ENCODE results near the gene NIN.
A peak's percentile ranks its signal among the peaks of the same experiment; 100 is the strongest.

NIN gene, protein sequence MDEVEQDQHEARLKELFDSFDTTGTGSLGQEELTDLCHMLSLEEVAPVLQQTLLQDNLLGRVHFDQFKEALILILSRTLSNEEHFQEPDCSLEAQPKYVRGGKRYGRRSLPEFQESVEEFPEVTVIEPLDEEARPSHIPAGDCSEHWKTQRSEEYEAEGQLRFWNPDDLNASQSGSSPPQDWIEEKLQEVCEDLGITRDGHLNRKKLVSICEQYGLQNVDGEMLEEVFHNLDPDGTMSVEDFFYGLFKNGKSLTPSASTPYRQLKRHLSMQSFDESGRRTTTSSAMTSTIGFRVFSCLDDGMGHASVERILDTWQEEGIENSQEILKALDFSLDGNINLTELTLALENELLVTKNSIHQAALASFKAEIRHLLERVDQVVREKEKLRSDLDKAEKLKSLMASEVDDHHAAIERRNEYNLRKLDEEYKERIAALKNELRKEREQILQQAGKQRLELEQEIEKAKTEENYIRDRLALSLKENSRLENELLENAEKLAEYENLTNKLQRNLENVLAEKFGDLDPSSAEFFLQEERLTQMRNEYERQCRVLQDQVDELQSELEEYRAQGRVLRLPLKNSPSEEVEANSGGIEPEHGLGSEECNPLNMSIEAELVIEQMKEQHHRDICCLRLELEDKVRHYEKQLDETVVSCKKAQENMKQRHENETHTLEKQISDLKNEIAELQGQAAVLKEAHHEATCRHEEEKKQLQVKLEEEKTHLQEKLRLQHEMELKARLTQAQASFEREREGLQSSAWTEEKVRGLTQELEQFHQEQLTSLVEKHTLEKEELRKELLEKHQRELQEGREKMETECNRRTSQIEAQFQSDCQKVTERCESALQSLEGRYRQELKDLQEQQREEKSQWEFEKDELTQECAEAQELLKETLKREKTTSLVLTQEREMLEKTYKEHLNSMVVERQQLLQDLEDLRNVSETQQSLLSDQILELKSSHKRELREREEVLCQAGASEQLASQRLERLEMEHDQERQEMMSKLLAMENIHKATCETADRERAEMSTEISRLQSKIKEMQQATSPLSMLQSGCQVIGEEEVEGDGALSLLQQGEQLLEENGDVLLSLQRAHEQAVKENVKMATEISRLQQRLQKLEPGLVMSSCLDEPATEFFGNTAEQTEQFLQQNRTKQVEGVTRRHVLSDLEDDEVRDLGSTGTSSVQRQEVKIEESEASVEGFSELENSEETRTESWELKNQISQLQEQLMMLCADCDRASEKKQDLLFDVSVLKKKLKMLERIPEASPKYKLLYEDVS (N-terminal part only)

DNA sequence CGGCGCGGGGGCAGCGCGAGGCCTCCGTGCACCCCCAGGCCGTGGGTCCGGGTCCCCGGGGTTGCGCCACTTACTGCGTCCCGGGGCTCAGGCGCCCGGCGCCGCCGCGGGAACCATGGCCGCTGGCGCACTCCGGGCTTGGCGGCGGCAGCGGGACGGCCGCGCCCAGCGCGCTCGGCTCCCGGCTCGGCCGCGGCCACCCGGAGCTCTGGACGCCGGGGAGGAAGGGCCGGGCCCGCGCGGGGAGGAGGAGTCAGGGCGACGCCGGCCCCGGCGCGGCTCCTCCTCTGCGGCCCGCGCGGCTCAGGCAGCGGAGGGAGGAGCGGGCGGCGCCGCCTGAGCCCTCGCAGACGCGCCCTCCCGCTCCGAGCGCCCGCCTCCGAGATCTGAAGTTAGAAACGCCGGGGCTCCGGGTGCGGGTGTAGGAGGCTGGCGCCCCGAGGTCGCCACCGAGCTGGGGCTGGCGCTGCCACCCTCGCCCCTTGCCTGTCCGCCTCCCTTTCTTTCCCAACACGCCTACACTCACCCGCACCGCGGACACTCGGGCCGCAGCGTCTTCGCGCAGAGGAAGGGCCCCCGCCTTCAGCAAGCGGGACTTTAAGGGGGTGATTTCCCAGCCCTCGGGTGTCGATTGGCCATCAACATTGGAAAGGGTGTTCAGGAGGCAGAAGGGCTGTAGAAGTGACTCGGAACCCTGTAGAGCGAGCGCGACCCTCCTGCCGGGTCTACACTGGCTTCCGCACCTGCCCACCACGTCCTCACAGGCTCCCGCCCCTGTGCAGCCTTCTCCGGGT, at the start of gene NIN:
Gene NIN (minus strand): TSS at position 231 of the 794 bp plus-strand sequence. CDS start 9,106 bp downstream, outside the sequence.
- DNase-seq: peak; percentile 76

DNA sequence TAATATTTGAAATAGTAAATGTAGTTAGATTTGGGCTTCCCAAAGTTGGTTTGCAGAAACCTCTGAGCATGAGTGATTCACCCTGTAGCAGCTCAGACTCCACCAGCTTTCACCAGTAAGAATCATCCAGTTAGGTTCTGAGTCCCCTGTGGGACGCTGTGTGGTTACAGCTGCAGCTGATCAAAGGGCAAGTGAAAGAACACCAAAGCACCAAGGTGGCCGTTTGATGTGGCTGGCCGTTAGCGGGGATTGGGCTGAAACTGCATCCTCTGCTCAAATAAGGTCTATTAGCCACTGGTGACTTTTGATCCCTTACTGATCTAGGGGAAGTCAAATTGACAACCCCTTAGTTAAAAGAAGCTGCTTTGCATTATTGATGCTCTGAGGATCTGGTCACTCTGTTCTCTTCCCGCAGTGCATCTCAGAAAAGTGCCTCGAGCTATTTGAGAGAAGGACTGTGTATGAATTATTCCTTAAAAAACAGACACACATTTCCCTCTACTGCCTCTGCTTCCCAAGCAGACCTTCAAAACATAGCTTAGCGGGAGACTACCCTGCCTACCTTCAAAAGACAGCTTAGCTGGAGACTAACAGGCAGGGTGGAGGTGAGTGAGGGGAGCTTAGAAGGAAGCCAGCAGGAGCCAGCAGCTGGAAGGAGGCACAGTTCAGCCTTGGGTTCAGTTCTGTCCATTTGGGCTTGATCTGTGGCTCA, 44.6 kb upstream of the NIN start:
- DNase-seq: no peak

DNA sequence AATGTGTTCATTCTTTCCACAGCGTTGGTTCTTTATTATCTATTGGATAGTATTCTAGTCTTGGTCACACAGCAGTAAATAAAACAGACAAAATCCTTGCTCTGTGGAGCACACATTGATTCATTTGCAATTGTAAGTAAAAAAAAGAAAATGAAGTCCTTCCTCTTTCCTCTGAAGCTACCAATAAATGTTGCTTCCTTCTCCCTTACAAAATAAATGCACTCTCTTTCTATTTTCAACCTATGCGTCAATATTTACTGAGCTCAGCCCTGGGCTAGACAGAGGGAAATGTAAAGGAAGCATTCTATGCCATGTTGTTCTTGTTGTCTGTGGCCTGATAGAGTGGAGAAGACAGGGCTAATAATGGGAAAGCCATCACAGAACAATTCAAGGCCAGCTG, 43.8 kb upstream of the NIN start:
- DNase-seq: no peak

DNA sequence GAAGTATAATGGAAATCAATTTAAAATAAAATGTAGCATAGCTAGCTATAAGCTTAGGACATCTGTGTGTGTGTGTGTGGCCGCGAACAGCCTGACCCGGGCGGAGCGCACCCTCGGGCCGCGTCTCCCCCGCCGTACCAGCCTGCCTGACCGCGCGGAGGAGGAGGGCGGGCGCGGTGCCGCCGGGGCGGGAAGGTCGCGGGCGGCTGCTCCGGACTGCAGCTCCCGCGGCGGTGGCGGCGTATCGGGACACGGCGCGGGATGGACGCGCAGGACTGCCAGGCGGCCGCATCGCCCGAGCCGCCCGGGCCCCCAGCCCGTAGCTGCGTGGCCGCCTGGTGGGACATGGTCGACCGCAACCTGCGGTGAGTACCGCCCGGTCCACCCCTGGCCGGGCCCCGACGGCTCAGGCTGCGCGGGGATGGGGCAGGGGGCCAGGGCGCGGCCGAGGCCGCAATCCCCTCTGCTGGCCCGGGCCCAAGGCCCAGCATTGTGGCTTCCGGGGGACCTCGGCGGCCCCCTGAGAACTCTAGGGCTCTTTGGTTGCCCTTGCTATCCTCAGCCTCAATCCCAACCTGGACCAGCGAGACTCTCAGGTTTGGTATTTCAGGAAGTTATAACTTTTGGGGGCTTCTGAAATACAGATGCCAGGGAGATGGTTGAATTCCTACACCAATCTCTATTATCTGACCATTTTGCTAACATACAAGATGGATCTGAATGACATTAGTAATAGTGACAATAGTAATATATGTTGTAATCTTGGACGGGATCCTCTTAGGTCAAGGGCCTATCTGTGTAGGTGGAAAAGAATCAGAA, 41.2 kb upstream of the NIN start, which contains the start of gene ABHD12B:
Gene ABHD12B (plus strand): TSS at position 140 of the 819 bp plus-strand sequence. CDS start 122 bp downstream, at position 262.
- no peak for DNase-seq

DNA sequence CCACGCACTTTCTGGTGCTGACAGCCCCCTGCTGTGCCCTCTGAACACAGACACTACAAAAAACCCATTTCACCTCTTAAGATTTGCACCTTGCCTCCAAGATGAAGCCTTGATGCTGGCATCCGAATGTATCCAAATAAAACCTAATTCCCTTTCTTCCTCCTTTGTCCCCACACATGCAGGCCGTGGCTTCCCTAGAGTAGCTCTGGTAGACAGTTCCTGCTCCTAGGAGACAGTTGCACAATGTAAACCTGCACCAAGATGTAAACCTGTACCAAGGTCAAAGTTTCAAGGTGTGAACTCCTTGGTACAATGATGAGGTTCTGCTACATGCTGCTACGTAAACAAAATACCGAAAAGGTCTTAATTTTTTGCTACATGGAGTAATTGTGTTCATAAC, 40.3 kb upstream of the NIN start:
- no peak for DNase-seq

DNA sequence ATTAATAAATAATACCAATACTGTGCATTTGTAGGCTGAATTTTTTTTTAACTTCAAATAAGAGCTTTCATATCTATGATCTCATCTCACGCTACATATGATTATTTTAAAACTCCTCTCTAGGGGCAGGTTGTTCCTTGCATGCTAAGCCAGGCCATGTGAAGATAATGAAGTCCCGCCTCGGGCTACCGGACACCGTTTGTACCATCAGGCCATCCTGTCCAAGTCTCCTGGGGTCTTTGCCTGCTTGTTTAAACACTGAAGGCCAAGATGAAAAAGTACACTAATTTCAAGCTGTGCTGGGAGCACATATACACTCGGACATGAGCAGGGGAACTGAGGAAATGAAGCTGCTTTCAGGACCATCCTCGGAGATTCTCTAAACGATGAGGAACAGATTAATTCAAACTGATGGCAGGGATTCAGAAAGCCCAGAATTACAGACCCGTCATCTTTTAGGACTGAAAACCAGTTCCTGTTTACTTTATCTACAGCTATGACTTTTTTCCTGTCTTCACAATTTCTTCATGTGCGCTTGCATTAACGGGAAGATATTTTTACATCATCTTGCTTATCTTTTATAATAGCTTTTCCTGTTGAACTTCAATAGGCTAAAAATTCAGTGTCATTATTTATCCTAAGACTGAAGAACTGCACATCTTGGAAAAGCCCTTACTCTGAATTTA, 34.6 kb upstream of the NIN start:
- no peak for DNase-seq

DNA sequence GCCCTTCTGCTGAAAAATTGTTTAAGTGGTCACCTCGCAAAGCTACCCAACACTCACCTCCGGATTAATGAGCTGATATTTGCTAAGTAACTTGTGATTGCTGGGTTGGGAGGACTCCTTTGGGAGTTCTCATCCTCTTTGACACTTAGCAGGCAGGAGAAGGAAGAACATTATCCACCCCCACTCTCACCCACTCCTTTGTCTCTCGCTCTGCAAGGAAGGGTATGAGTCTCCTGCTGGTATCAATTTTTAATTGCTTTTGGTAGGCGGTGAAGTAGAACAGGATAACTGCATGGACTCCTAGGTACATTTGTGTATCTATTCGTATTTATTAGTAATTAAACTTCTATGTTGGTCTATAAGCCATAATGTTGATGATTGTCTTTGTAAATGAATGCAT, 34.0 kb upstream of the NIN start:
- no peak for DNase-seq

DNA sequence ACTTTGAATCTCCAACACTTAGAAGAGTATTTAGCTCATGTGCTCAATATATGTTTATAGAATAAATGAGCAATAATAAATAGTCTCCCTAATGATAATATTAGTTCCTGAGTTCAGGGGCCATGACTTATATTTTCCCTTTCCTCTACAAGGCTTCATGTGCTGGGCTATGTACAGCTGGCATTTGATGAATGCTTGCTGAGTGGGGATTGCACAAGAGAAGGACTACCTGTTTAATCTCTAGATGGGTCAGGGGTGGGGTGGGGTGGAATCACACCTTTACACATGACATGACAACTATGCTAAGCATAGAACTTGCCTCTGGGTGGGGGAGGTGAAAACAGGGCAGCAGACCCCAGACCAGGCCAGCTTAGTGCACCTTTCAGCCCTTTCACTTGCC, 33.3 kb upstream of the NIN start:
- no peak for DNase-seq

DNA sequence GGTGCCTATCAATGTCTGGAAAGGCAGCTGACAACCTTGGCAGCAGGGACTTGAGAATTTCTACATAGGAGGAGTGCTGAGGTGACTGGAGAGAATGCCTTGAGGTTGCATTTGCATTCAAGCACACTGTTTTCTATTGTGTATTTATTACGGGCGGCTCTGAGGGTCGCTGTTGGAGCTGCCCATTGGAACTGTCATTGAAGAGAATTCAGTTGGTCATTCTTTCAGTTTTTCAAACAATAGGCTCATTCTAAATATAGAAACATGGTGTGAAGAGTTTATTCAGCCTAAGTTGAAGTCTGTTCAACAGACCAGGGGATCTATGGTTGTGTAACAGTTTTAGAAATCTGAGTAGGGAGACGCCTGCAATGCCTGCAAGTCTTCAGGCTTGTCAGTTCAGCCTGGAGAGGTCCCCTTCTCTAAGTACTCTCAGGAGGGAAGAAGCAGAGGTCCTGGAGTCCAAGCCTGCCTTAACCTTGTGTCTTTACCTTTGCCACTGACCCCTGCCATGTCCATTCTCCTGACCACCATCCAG, 31.1 kb upstream of the NIN start:
- no peak for DNase-seq

DNA sequence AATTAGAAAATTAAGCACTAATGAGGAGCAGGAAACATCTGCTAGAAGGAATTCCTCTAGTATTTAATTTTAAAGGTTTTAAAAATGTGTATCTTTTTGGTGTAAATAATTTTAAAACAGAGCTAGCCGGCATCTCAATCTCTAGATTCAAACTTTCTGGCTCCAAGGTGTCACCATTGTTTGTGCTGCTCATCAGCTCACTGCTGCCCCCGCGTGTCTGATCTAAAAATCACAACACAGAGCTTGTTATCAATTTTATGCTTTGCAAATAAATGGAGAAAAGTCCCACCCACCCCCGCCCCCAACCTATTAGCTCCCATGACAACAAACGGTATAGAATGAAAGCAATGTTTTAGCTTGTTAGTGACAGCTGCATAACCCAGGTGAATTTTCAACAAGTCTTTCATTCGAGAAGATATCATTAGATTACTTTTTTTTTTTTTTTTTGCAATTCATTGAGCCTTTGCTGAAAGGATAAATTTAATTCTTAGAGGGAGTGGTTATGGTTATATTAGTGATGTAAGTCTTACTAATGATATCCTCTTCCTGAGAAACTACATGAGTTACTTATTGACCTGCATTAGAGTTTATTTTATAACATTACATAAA, 29.6 kb upstream of the NIN start:
- DNase-seq: peak; percentile 36

DNA sequence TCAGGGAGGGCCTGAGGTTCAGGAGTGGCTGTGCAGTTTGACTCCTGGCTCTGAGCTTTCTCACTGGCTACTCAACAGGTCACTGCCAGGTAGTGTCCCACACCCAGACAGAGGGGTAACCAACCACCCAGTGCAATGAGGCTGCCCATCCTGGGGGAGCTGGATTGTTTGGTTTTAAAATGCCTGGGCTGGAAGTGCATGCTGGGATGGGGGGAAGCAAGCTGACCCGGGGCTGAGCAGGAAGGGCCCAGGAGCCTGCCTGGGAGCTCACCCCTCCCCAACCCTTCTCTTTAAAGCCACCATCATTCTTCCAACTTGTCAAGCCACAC, 28.3 kb upstream of the NIN start:
- no peak for DNase-seq

DNA sequence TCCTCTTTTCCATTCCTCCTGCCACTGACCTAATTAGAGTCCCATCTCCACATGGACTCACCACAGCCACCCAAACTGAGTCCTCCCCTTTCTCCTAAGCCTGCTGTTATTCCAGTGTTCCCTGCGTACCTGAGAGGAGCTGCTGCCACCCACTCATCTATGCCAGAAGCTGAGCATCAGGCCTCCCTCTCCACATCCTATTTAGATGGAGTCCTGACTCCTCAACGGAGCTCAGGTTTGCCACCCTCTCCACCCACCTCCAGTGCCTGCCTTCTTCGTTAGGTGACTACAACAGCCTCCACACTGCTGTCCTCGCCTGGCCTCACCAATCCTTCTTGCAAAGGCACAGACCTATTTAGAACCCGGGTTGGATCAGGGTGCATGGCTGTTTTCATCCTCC, 25.7 kb upstream of the NIN start:
- no peak for DNase-seq

DNA sequence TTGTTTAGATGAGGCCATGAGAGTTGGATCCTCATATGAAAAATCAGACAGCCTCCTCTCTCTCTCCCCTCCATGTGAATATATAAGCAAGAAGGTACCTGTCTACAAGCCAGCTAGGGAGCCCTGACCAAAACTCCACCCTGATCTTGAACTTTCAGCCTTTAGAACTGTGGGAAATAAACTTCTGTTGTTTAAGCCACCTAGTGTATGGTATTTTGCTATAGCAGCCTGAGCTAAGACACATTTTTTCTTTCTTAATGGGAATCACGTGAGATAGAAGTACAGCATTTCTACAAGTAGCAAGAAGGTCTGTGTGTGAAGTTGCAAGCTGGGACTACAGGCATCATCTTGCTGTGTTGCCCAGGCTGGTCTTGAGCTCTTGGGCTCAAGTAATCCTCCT, 24.6 kb upstream of the NIN start:
- DNase-seq: no peak

DNA sequence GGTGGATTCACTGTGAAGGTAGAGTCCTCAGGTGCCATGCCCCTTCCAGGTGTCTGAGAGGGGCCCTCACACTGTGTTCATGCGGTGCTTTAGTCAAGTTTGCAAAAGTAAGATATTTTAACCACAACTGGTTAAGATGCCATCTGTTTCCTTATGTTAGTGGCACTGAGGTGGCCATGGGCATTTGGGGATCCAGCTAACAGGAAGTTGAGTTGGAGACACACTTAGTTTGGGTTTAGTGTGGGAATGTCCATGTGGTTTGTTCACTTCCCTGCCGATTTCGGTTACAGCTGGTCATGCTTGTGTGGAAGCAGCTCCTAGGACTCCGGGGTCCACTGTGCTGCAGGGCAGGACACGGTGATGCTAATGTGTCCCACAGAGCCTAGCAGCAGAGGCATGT, 23.6 kb upstream of the NIN start:
- DNase-seq: no peak

DNA sequence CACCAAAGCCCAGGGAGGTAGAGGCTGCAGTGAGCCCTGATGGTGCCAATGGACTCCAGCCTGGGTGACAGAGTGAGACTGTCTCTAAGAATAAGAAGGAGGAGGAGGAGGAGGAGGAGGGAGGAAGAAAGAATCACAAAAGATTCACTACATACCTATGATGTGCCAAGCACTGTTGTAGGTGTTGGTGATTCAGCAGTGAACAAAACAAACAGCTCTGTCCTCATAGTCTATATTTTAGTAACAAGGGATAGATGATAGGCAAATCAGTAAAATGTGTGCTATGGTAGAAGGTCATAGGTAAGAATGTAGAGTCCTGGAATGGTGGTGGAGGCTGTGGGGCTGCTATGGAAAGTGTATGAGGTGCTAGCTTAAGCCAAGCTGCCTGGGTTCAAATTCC, 22.9 kb upstream of the NIN start:
- DNase-seq: no peak

DNA sequence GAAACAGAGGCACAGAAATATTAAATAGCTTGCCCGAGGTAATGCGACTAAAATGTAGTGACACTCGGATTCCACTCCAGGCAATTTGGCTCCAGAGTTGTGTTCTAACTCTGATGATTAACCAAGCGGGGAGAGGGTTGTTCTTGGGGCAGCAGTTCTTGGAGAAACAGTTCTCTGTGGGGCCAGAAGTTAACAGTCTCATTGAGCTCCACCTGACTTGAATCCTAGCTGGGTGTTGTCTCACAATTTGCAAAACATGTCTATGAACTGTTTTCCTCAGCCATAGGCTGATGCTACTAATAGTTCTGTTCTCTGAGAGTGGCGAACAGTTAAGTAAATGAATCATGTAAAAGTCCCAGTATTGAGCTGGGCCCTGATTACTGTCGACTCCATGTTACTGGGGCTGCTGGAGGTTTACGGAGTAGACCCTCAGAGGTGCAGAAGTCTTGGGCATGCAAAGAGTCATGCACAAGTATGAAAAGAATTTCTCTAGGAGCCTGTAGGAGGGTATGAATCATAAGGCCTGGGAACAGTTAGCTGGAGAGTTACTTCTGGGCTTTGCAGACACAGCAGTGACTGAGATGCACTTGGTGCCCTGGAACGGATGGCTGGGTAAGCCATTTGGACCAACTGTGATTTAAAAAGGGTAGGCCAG, 15.4 kb upstream of the NIN start:
- peak; percentile 87 for DNase-seq

DNA sequence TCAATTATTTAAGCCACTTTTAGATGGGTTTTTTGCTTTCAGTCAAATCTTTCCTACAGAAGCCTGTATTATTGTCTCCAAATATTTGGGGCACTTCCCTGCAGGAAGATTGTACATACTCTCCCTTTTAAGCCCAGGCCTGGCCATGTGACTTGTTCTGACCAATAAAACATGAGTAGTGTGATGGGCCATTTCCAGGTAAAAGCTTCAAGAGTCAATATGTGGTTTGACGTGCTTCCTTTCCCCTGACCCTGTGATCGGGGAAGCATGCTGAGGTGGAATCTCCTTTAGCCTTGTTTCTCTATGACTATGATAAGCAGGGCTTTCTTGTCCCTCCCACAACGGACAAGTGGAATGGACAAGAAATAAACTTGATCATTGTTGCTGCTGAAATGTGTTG, 14.2 kb upstream of the NIN start:
- no peak for DNase-seq

DNA sequence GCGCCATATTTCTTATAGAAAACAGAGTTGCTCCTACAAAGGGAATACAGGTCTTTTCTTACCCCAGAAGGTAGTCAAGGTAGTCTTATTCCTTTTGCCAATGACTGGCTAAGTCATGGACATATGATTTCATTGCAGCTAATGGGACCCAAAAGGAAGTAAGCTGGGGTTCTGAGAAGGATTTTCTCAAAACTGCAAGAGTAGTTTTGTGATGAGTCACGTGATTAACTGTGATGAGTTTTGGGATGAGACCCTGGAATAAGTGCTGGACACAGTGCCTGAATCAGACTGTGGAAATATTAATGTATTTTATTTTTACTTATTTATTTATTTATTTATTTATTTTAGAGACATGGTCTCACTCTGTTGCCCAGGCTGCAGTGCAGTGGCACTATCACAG, 13.4 kb upstream of the NIN start:
- DNase-seq: peak; percentile 24

DNA sequence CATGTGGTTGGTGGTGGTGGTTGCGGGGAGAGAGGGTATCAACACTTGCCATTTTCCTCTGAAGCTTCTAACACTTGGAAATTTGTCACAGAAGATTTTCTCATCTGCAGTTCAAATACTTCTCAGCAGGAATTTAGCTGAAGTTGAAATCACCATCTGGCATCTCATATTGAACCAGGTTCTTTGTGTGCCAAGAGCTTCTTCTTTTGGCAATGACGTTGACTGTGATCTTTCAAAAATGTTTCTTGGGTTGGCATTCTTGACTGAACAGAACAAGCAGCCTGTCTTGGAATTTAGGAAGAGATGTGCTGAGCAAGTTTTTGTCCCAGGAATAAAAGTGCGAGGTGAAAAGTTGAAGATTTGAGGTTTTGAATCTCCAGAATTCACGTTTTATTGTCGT, 8.7 kb upstream of the NIN start:
- no peak for DNase-seq

Data from NCI-H226 (cell line).